ENCODE measurements around the gene METTL21A.

The METTL21A gene

GRCh38 chr2:207621501-207622039 is 3.6 kb downstream of the METTL21A start:
- peak; percentile 54 for DNase-seq

- peak; percentile 73 for DNase-seq
Observed at GRCh38 chr2:207619764-207620203, 5.4 kb downstream of the METTL21A start.

- no peak for DNase-seq
Observed at GRCh38 chr2:207617011-207617671, 8.1 kb downstream of the METTL21A start.

- DNase-seq, result no peak
Observed at GRCh38 chr2:207616185-207616584, 9.0 kb downstream of the METTL21A start.

GRCh38 chr2:207614824-207615223 is 10.4 kb downstream of the METTL21A start:
- no peak for DNase-seq

GRCh38 chr2:207612714-207613113 is 12.5 kb downstream of the METTL21A start:
- no peak for DNase-seq

- no peak for DNase-seq
Observed at GRCh38 chr2:207606829-207607228, 18.4 kb downstream of the METTL21A start.

- no peak for DNase-seq
Observed at GRCh38 chr2:207606399-207606798, 18.8 kb downstream of the METTL21A start.

GRCh38 chr2:207603486-207603885 is 21.7 kb downstream of the METTL21A start:
- no peak for DNase-seq

- DNase-seq, result no peak
Observed at GRCh38 chr2:207601774-207602173, 23.4 kb downstream of the METTL21A start.

GRCh38 chr2:207600231-207600630 is 25.0 kb downstream of the METTL21A start:
- no peak for DNase-seq

GRCh38 chr2:207599636-207600035 is 25.6 kb downstream of the METTL21A start:
- no peak for DNase-seq

GRCh38 chr2:207594731-207595130 is 30.5 kb downstream of the METTL21A start:
- no peak for DNase-seq

- DNase-seq, result no peak
Observed at GRCh38 chr2:207594264-207594663, 30.9 kb downstream of the METTL21A start.

GRCh38 chr2:207593277-207593676 is 31.9 kb downstream of the METTL21A start:
- DNase-seq, result no peak

GRCh38 chr2:207589143-207589542 is 36.1 kb downstream of the METTL21A start:
- peak; percentile 37 for DNase-seq

GRCh38 chr2:207587305-207587704 is 37.9 kb downstream of the METTL21A start:
- no peak for DNase-seq

- no peak for DNase-seq
Observed at GRCh38 chr2:207584952-207585351, 40.2 kb downstream of the METTL21A start.

GRCh38 chr2:207571370-207571769 is 53.8 kb downstream of the METTL21A start:
- peak; percentile 34 for DNase-seq

GRCh38 chr2:207567671-207568070 is 57.5 kb downstream of the METTL21A start:
- DNase-seq, result peak; percentile 43

- DNase-seq, result no peak
Observed at GRCh38 chr2:207565736-207566500, 59.3 kb downstream of the METTL21A start.
